Mesenchymal stem cell (in vitro differentiated cells and primary cell): Measurements from ENCODE around the gene DLGAP3.

Experiments
- DNase-seq: peaks from one replicate; pipeline ENCODE4 v3.0.0-alpha.2; 2013
- H2AFZ ChIP-seq: one replicate; pipeline ENCODE4 v1.6.1; 2013; ENCODE audit warnings: low read depth, mild to moderate bottlenecking, control low read depth, inconsistent platforms, low read length, moderate library complexity
- H2AK5ac ChIP-seq: 2 replicates; pipeline ENCODE4 v1.6.1; 2013; ENCODE audit warnings: low read length, moderate library complexity, mild to moderate bottlenecking, inconsistent platforms; ENCODE audit not compliant: severe bottlenecking
- H2BK120ac ChIP-seq: one replicate; pipeline ENCODE4 v1.6.1; 2013; ENCODE audit warnings: low read depth, mild to moderate bottlenecking, inconsistent platforms, low read length, moderate library complexity
- H2BK12ac ChIP-seq, 2 experiments: one replicate each; pipeline ENCODE4 v1.6.1; 2013; ENCODE audit warnings: inconsistent platforms in 2 of 2, low read length in 2 of 2, mild to moderate bottlenecking in 2 of 2, moderate library complexity in 2 of 2, control low read depth in 1 of 2
- H2BK15ac ChIP-seq: one replicate; pipeline ENCODE4 v1.6.1; 2013; ENCODE audit warnings: mild to moderate bottlenecking, low read depth, inconsistent platforms; ENCODE audit not compliant: poor library complexity, severe bottlenecking
- H2BK5ac ChIP-seq: 2 replicates; pipeline ENCODE4 v1.6.1; 2013; ENCODE audit warnings: low read depth, mild to moderate bottlenecking, low read length, control low read depth, inconsistent platforms; ENCODE audit not compliant: poor library complexity, severe bottlenecking
- H3K14ac ChIP-seq, 2 experiments: one replicate each; pipeline ENCODE4 v1.6.1; 2013; ENCODE audit warnings: inconsistent platforms in 2 of 2, low read length in 2 of 2, control low read depth in 1 of 2, mild to moderate bottlenecking in 1 of 2, moderate library complexity in 1 of 2
- H3K18ac ChIP-seq, 2 experiments: one replicate each; pipeline ENCODE4 v1.6.1; 2013; ENCODE audit warnings: inconsistent platforms in 2 of 2, low read length in 2 of 2, control low read depth in 1 of 2, low read depth in 1 of 2, mild to moderate bottlenecking in 1 of 2
- H3K23ac ChIP-seq, 2 experiments: one replicate each; pipeline ENCODE4 v1.6.1; 2013; ENCODE audit warnings: inconsistent platforms in 2 of 2, low read length in 2 of 2, mild to moderate bottlenecking in 2 of 2, moderate library complexity in 2 of 2, control low read depth in 1 of 2
- H3K27ac ChIP-seq: 2 replicates; pipeline ENCODE4 v1.5.1; 2013; ENCODE audit warnings: mild to moderate bottlenecking, moderate library complexity, low read length, control low read depth, inconsistent platforms; ENCODE audit not compliant: poor library complexity, severe bottlenecking
- H3K27me3 ChIP-seq, 2 experiments: 2 replicates each; pipeline versions ENCODE4 v1.6.1 to v1.7.0; 2013; ENCODE audit warnings: low read length in 2 of 2, mild to moderate bottlenecking in 2 of 2, moderate library complexity in 2 of 2, control low read depth in 1 of 2, inconsistent platforms in 1 of 2; ENCODE audit not compliant: control insufficient read depth in 1 of 2, insufficient read depth in 1 of 2
- H3K36me3 ChIP-seq, 2 experiments: 2 replicates each; pipeline versions ENCODE4 v1.6.1 to v1.7.0; 2013; ENCODE audit warnings: low read length in 2 of 2, control low read depth in 1 of 2, inconsistent platforms in 1 of 2, low read depth in 1 of 2, mild to moderate bottlenecking in 1 of 2; ENCODE audit not compliant: insufficient read depth in 2 of 2, control insufficient read depth in 1 of 2
- H3K4ac ChIP-seq, 2 experiments: one replicate each; pipeline ENCODE4 v1.6.1; 2013; ENCODE audit warnings: inconsistent platforms in 2 of 2, low read length in 2 of 2, mild to moderate bottlenecking in 2 of 2, moderate library complexity in 2 of 2, control low read depth in 1 of 2, low read depth in 1 of 2
- H3K4me1 ChIP-seq: 2 replicates; pipeline ENCODE4 v1.6.1; 2013; ENCODE audit warnings: low read depth, low read length, control low read depth; ENCODE audit not compliant: control insufficient read depth, insufficient read depth
- H3K4me2 ChIP-seq: 2 replicates; pipeline ENCODE4 v1.6.1; 2013; ENCODE audit warnings: low read length, mild to moderate bottlenecking, inconsistent platforms; ENCODE audit not compliant: poor library complexity, severe bottlenecking
- H3K4me3 ChIP-seq, 2 experiments: 2 replicates each; pipeline versions ENCODE4 v1.5.1 to v1.7.0; 2013; ENCODE audit warnings: low read length in 2 of 2, mild to moderate bottlenecking in 2 of 2, control low read depth in 1 of 2, low read depth in 1 of 2; ENCODE audit not compliant: insufficient read depth in 1 of 2
- H3K79me1 ChIP-seq: replicated peaks from 2 replicates; pipeline ENCODE4 v1.6.1; 2013; ENCODE audit warnings: mild to moderate bottlenecking, control low read depth, low read length, inconsistent platforms; ENCODE audit not compliant: poor library complexity, severe bottlenecking
- H3K9ac ChIP-seq: 2 replicates; pipeline ENCODE4 v1.7.0; 2013; ENCODE audit warnings: mild to moderate bottlenecking, low read length, moderate library complexity
- H3K9me3 ChIP-seq: 2 replicates; pipeline ENCODE4 v1.7.0; 2013; ENCODE audit warnings: mild to moderate bottlenecking, low read length; ENCODE audit not compliant: control insufficient read depth
- H4K8ac ChIP-seq: one replicate; pipeline ENCODE4 v1.6.1; 2013; ENCODE audit warnings: inconsistent platforms, mild to moderate bottlenecking, low read length, moderate library complexity
- H4K91ac ChIP-seq: one replicate; pipeline ENCODE4 v1.6.1; 2013; ENCODE audit warnings: mild to moderate bottlenecking, low read length, inconsistent platforms
- WGBS: methylation state at CpG from one replicate; pipeline ENCODE4 v1.1.7; 2013; ENCODE audit warnings: mixed read lengths; 5-methylcytosine and 5-hydroxymethylcytosine counted together

The DLGAP3 gene

DNA sequence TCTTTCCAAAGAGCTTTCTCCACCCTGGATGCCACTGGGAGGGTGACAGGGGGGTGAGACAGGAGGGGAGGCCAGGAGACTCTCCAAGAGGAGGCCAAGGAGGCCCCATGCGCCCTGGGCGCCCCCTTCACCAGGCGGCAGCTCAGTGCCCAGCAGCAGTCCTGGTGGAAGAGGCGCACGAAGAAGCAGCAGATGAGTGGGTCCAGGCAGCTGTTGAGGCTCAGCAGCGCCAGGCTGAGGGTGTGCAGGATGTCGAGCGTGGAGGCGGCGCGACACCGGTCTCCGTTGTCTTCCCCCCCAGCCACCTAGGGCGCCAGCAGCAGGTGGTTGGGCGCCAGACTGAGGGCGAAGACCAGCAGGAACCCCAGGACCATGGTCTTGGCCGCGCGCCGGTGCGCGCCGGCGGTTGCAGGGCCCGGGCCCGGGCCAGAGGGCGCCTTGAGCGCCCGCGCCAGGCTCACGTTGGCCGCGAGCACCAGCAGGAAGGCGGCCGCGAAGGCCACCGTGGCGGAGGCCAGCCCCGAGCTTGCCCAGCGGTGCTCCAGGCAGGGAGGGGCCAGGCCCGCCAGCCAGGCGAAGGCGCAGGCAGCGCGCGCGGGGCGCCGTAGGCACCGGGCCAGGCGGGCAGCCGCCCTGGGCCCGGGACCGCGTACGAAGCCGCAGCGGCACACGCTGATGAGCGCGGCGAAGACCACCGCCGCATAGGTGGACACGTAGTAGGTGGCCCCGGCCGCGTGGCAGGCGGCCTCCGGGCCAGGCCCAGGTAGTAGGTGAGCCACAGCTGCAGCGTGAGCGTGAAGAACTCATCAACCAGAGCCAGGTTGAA, 47.1 kb upstream of the DLGAP3 start:
- H3K14ac ChIP-seq, result no peak overlapping the region
- no peak overlapping the region for H2BK120ac ChIP-seq
- peaks cover 0 to 10% of the 10 kb centered on the region in 2 experiments for H3K27me3 ChIP-seq
- no peak overlapping the region for H4K91ac ChIP-seq
- H3K27ac ChIP-seq, result no peak overlapping the region
- no peak overlapping the region for H3K4me3 ChIP-seq
- H2BK15ac ChIP-seq, result no peak overlapping the region
- no peak for DNase-seq
- H2BK5ac ChIP-seq, result no peak overlapping the region
- no peaks in the 10 kb centered on the region for H3K4me1 ChIP-seq
- no peak overlapping the region for H3K23ac ChIP-seq
- H2AFZ ChIP-seq, result no peak overlapping the region
- no peak overlapping the region for H3K4me2 ChIP-seq
- peaks cover 7% of the 10 kb centered on the region for H3K79me1 ChIP-seq
- WGBS, result 95% methylated on average over 69 of the region's 72 CpGs
- H3K36me3 ChIP-seq, result peaks cover 18% of the 10 kb centered on the region in 2 experiments
- H3K4ac ChIP-seq, result no peak overlapping the region
- no peak overlapping the region for H4K8ac ChIP-seq
- H3K18ac ChIP-seq, result no peak overlapping the region
- H3K9ac ChIP-seq, result no peak overlapping the region
- H2AK5ac ChIP-seq, result no peak overlapping the region
- no peaks in the 10 kb centered on the region for H3K9me3 ChIP-seq
- H2BK12ac ChIP-seq, result no peak overlapping the region

DNA sequence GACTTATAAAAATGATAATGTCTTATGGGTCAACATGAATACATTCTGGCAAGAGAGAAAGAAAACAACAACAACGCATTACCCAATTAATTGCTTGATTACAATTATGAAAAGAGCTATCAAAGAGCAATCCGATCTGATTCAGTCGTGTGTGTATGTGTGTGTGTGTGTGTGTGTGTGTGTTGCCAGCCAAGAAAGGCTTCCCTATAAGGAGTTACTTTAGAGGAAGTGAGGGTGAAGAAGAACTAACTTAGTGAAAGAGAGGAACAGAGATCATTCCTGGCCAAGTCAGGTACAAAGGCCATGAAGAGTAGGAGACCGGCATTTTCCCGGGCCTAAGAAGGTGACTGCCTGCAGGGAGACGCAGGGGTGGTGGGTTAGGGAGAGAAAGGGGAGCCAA, 46.3 kb upstream of the DLGAP3 start:
- Histone ChIP-seq H2AK5ac (no peak overlapping the region), H3K23ac (no peak overlapping the region), H3K4me2 (no peak overlapping the region), H3K4ac (no peak overlapping the region), H2BK5ac (no peak overlapping the region), H2BK12ac (no peak overlapping the region), H3K4me3 (no peak overlapping the region), H3K27ac (no peak overlapping the region), H3K79me1 (peaks cover 5% of the 10 kb centered on the region), H3K18ac (no peak overlapping the region), H3K9ac (no peak overlapping the region), H4K8ac (no peak overlapping the region), H2BK120ac (no peak overlapping the region), H2BK15ac (no peak overlapping the region), H3K9me3 (no peaks in the 10 kb centered on the region), H4K91ac (no peak overlapping the region), H3K36me3 (peaks cover 11 to 18% of the 10 kb centered on the region in 2 experiments), H3K14ac (no peak overlapping the region), H3K4me1 (peaks cover 2% of the 10 kb centered on the region), H2AFZ (no peak overlapping the region), H3K27me3 (peaks cover 0 to 10% of the 10 kb centered on the region in 2 experiments)
- DNase-seq, result no peak
- WGBS, result 97% methylated on average over 5 of the region's 6 CpGs

DNA sequence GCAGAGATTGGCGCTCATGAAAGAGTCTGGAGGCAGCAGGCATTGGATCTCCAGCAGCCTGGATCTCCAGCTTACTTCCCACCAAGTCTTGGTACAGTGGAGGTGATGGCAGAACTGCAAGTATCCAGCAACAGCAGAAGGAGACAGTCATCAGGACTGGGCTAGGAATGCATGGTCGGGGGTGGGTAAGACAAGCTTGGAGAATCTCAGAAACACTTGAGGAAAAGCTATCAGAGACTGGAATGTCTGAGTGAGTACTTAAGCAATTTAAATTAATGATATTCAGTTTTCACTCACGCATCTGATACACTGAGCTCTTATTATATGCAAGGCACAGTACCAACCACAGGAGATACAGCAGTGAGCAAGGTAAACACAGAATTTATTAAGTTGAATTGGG, 45.9 kb upstream of the DLGAP3 start:
- H2BK15ac ChIP-seq, result no peak overlapping the region
- H3K27ac ChIP-seq, result no peak overlapping the region
- WGBS, result 83% methylated on average over 2 of the region's 3 CpGs

DNA sequence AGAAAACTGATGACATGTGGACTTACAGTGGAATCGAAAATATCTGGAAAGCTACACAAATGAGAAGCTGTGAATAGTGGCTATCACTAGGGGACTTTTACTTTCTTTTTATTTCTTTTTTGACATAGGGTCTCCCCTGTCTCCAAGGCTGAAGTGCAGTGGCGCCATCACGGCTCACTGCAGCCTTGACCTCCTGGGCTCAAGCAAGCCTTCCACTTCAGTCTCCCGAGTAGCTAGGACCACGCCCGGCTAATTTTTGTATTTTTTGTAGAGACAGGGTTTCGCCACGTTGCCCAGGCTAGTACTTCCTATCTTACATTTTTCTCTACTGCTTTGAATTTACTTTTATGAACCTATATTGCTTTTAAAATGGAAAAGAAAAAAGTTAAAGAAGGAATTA, 45.2 kb upstream of the DLGAP3 start:
- H3K27ac ChIP-seq, result no peak overlapping the region
- H2AFZ ChIP-seq, result no peak overlapping the region
- WGBS, result 84% methylated on average over 8 of the region's 8 CpGs
- no peak overlapping the region for H2BK120ac ChIP-seq
- H4K8ac ChIP-seq, result no peak overlapping the region
- peaks cover 0 to 10% of the 10 kb centered on the region in 2 experiments for H3K27me3 ChIP-seq
- H3K79me1 ChIP-seq, result peaks cover 5% of the 10 kb centered on the region
- no peak overlapping the region for H3K4ac ChIP-seq
- H3K36me3 ChIP-seq, result peaks cover 4 to 18% of the 10 kb centered on the region in 2 experiments
- no peak overlapping the region for H2BK15ac ChIP-seq
- H3K4me3 ChIP-seq, result no peak overlapping the region
- no peak overlapping the region for H3K18ac ChIP-seq
- no peak overlapping the region for H4K91ac ChIP-seq
- no peaks in the 10 kb centered on the region for H3K9me3 ChIP-seq
- no peak overlapping the region for H3K23ac ChIP-seq
- H2BK12ac ChIP-seq, result no peak overlapping the region
- H3K4me1 ChIP-seq, result peaks cover 2% of the 10 kb centered on the region
- H3K14ac ChIP-seq, result no peak overlapping the region
- H2AK5ac ChIP-seq, result no peak overlapping the region
- DNase-seq, result no peak
- no peak overlapping the region for H2BK5ac ChIP-seq
- H3K4me2 ChIP-seq, result no peak overlapping the region
- no peak overlapping the region for H3K9ac ChIP-seq

More for the DNA sequence above, 45.9 kb upstream of the DLGAP3 start:
- Histone ChIP-seq H3K9ac (no peak overlapping the region), H3K23ac (no peak overlapping the region), H3K4me3 (no peak overlapping the region), H3K9me3 (no peaks in the 10 kb centered on the region), H2BK120ac (no peak overlapping the region), H3K18ac (no peak overlapping the region), H4K8ac (no peak overlapping the region), H2BK12ac (no peak overlapping the region), H3K4ac (no peak overlapping the region), H3K4me1 (peaks cover 2% of the 10 kb centered on the region), H2AFZ (no peak overlapping the region), H3K36me3 (peaks cover 7 to 18% of the 10 kb centered on the region in 2 experiments), H3K27me3 (peaks cover 0 to 10% of the 10 kb centered on the region in 2 experiments), H3K4me2 (no peak overlapping the region), H3K79me1 (peaks cover 5% of the 10 kb centered on the region), H2BK5ac (no peak overlapping the region), H3K14ac (no peak overlapping the region), H2AK5ac (no peak overlapping the region), H4K91ac (no peak overlapping the region)
- DNase-seq, result no peak
